A673 (cell line): ENCODE results near the gene B4GALNT4.

ENCODE experiments used
- EZH2 ChIP-seq: fragments of 200-600 bp; sonication (generic); IDR thresholded peaks from 2 replicates; pipeline ENCODE4 v1.6.1; 2017; ENCODE audit warnings: borderline replicate concordance, low read depth, mild to moderate bottlenecking, mixed read lengths, antibody characterized with exemption, low read length; ENCODE audit not compliant: poor library complexity, severe bottlenecking
- TF ChIP-seq, protein P1 (sequence below): fragments of 300-800, 200-600 bp; sonication (generic); conservative IDR thresholded peaks from 2 replicates; pipeline ENCODE4 v1.5.1; 2017; ENCODE audit warnings: low read depth, mild to moderate bottlenecking, antibody characterized with exemption, low read length, moderate library complexity, mixed read lengths

DNA sequence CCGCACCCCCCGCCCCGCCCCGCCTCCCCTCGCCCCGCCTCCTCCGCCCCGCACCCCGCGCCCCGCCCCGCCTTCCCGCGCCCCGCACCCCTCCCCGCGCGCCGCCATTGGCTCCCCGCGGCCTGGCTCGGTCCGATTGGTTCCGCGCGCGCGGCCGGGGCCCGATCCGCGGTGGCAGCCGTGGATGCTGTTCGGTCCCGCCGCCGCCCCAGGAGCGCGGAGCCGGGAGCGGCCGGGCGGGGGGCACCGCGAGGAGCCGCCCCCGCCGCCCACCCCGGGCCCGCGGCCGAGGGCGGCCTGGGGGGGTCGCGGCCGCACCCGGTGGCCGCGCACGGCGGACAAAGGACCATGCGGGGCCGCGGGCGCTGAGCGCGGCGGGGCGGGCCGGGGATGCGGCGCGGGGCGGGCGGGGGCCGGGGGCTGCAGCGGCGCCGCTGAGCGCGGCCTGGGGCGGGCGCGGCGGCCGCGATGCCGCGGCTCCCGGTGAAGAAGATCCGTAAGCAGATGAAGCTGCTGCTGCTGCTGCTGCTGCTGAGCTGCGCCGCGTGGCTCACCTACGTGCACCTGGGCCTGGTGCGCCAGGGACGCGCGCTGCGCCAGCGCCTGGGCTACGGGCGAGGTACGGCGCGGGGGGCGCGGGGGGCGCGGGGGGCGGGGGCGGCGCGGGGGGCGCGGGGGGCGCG, at the start of gene B4GALNT4:
- TF ChIP-seq, protein P1, sequence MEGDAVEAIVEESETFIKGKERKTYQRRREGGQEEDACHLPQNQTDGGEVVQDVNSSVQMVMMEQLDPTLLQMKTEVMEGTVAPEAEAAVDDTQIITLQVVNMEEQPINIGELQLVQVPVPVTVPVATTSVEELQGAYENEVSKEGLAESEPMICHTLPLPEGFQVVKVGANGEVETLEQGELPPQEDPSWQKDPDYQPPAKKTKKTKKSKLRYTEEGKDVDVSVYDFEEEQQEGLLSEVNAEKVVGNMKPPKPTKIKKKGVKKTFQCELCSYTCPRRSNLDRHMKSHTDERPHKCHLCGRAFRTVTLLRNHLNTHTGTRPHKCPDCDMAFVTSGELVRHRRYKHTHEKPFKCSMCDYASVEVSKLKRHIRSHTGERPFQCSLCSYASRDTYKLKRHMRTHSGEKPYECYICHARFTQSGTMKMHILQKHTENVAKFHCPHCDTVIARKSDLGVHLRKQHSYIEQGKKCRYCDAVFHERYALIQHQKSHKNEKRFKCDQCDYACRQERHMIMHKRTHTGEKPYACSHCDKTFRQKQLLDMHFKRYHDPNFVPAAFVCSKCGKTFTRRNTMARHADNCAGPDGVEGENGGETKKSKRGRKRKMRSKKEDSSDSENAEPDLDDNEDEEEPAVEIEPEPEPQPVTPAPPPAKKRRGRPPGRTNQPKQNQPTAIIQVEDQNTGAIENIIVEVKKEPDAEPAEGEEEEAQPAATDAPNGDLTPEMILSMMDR: no peak
- no peak for TF ChIP-seq EZH2
